HG03196 (cell line): ENCODE results near the gene SLC17A7.
A peak's percentile ranks its signal among the peaks of the same experiment; 100 is the strongest.
"Not testable (repeated sequence)": the region's sequence is repeated elsewhere in the genome, so short reads cannot be mapped to it uniquely, and the experiment has no call there.

Experiments
- ATAC-seq: cut with Tn5 transposase; IDR thresholded peaks from one replicate; pipeline ENCODE4 v1.9.1; 2021; ENCODE audit not compliant: unreplicated experiment

SLC17A7 gene

GRCh38 chr19:49441210-49441959, at the start of gene SLC17A7:
TSS of gene SLC17A7 (minus strand) at chr19:49441527. CDS start at chr19:49441379, 148 bp downstream.
- ATAC-seq = no peak

GRCh38 chr19:49490287-49491029, 49.1 kb upstream of the SLC17A7 start:
- no peak for ATAC-seq

- no peak for ATAC-seq
Observed at GRCh38 chr19:49489601-49490167, 48.4 kb upstream of the SLC17A7 start.

- no peak for ATAC-seq
Observed at GRCh38 chr19:49488863-49489537, 47.7 kb upstream of the SLC17A7 start.

GRCh38 chr19:49488046-49488862, 46.9 kb upstream of the SLC17A7 start:
- ATAC-seq = no peak

GRCh38 chr19:49487277-49488045, 46.1 kb upstream of the SLC17A7 start, which contains the start of gene RPL13A:
TSS of gene RPL13A (plus strand) at chr19:49487608. CDS start at chr19:49487630, 22 bp downstream.
- peak; percentile 93 for ATAC-seq

- ATAC-seq = no peak
Observed at GRCh38 chr19:49486710-49487276, 45.5 kb upstream of the SLC17A7 start.

- ATAC-seq = no peak
Observed at GRCh38 chr19:49486232-49486631, 44.9 kb upstream of the SLC17A7 start.

- no peak for ATAC-seq
Observed at GRCh38 chr19:49481020-49481683, 39.8 kb upstream of the SLC17A7 start.

- ATAC-seq = no peak
Observed at GRCh38 chr19:49479975-49480628, 38.8 kb upstream of the SLC17A7 start.

- no peak for ATAC-seq
Observed at GRCh38 chr19:49475995-49476880, 34.9 kb upstream of the SLC17A7 start.

- ATAC-seq = no peak
Observed at GRCh38 chr19:49475191-49475917, 34.0 kb upstream of the SLC17A7 start.

GRCh38 chr19:49474542-49474924, 33.2 kb upstream of the SLC17A7 start:
- ATAC-seq = no peak

- ATAC-seq = peak; percentile 42
Observed at GRCh38 chr19:49473868-49474541, 32.7 kb upstream of the SLC17A7 start, which contains the start of gene FLT3LG. TSS of gene FLT3LG (plus strand) at chr19:49474215. CDS start at chr19:49474640, 425 bp downstream.

- ATAC-seq = not testable (repeated sequence)
Observed at GRCh38 chr19:49473501-49473867, 32.2 kb upstream of the SLC17A7 start.

- no peak for ATAC-seq
Observed at GRCh38 chr19:49472936-49473335, 31.6 kb upstream of the SLC17A7 start.
